Fibroblast of skin of scalp (primary cell): Measurements from ENCODE around the gene GOLGA6L25. TPM values are rescaled to one million over a fixed set of nuclear protein-coding genes. Genes with fewer than 3 reads are reported as not detected.
"Not testable (repeated sequence)": the region's sequence is repeated elsewhere in the genome, so short reads cannot be mapped to it uniquely, and the experiment has no call there.

Experiments used
- DNase-seq: peaks from one replicate; pipeline ENCODE4 v3.0.0-alpha.2; 2013
- polyA plus RNA-seq, 2 experiments: library from polyadenylated mRNA; unstranded; fragments of 120-200 nt; gene quantifications; one replicate each; pipeline ENCODE4 v1.2.1, GENCODE V29; 2013; ENCODE audit not compliant: insufficient read length in 2 of 2

Gene GOLGA6L25, protein sequence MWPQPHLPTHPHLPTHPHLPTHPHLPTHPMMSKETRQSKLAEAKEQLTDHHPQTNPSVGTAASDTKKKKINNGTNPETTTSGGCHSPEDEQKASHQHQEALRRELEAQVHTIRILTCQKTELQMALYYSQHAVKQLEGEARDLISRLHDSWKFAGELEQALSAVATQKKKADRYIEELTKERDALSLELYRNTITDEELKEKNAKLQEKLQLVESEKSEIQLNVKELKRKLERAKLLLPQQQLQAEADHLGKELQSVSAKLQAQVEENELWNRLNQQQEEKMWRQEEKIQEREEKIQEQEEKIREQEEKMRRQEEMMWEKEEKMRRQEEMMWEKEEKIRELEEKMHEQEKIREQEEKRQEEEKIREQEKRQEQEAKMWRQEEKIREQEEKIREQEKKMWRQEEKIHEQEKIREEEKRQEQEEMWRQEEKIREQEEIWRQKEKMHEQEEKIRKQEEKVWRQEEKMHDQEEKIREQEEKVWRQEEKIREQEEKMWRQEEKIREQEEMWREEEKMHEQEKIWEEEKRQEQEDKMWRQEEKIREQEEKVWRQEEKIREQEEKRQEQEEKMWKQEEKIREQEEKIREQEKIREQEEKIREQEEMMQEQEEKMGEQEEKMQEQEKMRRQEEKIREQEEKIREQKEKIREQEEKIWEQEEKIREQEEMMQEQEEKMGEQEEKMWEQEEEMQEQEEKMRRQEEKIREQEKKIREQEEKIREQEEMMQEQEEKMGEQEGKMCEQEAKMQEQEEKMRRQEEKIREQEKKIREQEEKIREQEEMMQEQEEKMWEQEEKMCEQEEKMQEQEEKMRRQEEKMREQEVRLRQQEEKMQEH
- polyA plus RNA-seq (2013, experiment 1 of 2; ENCODE audit: insufficient read length), result not detected
- not detected for polyA plus RNA-seq (2013, experiment 2 of 2; ENCODE audit: insufficient read length)

DNA sequence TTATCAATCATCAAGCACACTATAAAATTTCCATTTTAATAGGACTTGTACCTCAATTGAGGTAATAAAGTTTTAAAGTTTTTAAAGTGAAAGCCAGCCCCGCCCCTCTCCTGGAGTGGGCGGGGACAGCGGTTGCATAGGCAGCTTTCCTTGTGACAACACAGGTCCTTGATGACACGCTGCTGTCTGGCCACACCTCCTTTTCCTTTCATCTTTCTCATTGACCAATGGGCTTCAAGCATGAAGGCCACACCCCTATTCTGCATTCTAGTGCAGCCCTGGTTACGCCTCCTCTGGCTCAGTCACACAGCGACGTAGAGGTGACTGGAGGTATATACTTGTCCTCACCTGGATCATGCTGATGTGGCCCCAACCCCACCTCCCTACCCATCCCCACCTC is at the start of gene GOLGA6L25:
GOLGA6L25 (plus strand) TSS at position 301 of the 400 bp plus-strand sequence; CDS start at position 362, 61 bp downstream.
- DNase-seq, result not testable (repeated sequence)

DNA sequence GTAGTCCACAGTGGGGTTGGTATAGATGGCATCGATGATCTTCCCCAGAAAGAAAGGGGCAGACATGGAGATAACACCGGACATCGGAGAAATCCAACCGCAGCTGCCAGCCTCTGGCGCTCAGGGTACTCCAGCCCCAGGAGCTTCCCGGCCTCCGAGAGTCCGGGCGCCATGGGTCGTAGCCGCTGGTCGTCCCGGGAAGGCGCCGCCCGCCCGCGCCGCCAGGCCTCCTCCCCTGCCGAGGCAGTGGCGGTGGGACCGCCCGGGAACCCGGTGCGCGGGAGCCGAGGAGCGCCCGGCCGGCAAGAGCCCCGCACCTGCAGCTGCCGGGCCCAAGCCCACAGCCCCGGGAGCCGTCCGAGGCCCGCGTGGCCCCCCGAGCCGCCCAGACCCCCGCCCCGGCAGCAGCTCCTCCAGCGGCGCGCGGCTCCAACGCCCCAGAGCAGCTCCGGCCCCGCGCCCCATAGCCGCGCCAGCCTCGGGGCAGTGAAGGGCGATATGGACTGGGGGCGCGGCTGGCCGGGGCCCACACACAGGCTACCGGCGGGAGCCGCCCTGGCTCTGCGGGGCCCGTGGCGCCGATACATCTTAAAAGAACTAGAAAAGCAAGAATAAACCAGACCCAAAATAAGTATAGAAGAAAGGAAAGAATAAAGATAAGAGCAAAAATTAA is 45.0 kb upstream of the GOLGA6L25 start:
- DNase-seq, result not testable (repeated sequence)

DNA sequence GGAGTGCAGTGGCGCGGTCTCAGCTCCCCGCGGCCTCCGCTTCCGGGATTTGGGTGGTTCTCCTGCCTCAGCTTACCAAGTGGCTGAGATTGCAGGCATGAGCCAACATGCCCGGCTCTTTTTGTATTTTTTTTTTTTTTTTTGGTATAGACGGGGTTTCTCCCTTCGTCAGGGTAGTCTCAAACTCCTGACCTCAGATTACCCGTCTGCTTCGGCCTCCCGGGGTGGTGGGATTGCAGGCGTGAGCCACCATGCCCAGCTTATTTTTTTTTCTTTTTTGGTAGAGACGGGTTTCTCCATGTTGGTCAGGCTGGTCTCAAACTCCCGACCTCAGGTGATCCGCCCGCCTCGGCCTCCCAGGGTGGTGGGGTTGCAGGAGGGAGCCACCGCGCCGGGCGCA is 39.2 kb upstream of the GOLGA6L25 start:
- DNase-seq, result not testable (repeated sequence)

DNA sequence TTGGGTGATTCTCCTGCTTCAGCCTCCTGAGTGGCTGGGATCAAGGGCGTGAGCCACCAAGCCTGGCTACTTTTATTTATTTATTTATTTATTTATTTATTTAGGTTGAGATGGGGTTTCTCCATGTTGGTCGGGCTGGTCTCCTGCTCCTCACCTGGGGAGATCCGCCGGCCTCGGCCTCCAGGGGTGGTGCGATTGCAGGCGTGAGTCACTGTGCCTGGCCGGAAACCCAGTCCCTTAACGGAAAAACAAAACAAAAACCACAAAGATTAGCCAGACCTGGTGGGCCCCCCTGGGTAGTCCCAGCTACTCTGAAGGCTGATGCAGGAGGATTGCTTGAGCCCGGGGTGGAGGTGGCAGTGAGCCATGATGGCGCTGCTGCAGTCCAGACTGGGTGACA is 38.2 kb upstream of the GOLGA6L25 start:
- DNase-seq, result not testable (repeated sequence)

DNA sequence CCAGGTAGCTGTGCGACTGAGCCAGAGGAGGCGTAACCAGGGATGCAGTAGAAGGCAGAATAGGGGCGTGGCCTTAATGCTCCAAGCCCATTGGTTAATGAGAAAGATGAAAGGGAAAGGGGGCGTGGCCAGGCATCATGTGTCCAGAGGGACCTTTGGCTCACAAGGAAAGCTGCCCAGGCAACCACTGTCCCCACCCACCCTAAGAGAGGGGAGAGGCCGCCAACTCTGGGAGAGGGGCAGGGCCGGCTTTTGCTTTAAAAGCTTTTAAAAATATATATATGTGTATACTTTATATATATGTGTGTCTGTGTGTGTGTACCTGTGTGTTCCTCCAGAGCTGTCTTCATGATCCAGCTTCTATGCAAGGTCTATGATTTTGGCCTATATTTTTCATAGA is 20.4 kb upstream of the GOLGA6L25 start, which contains the start of gene GOLGA8G:
GOLGA8G (minus strand) TSS at position 18 of the 400 bp plus-strand sequence. CDS start 62 bp downstream, outside the sequence.
- not testable (repeated sequence) for DNase-seq

DNA sequence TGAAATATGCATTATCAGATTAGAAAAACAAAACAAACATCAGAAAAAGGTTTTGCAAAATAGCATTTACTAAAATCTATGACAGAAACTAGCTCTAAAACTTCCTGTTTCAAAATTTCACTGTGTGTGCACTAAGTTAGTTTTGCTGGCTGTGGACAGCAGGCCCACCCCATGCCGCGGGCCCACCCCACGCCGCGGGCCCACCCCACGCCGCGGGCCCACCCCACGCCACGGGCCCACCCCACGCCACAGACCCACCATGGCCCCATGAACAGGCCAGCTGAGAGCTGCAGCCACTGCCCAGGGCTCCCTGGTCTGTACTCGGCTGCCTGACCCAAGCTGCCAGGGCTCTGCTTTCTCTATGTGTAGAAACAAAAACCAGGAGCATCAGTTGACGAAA is 20.0 kb downstream of the GOLGA6L25 start:
- DNase-seq, result not testable (repeated sequence)

DNA sequence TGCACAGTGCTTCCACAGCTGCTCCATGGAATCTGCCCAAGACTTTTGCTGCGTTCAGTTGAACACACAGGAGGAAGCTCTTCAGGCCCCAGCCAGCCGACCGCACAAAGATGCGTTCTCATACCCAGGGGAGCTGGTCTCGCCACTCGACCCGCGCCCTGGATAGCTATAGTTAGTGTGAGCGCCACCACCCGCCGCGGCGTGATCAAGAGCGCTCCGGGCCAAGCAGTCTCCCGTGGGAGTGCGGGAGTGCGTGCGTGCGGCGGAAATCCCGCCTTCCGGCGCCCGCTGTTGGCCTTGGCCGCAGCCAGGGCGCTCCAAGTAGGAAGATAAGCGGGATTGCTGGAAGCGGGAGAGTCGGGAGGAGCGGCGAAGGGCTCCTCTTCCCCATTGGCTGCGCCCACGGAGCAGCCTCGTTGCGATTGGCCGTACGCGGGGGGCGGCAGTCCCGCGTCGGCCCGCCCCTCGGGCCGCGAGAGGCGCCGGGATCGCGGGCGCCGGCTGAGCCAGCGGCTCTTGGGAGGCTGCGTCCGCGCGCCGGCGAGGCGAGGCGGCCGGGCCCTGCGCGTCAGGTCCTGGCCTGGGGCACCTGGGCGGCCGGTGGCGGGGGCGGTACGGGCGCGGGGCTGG is 35.7 kb downstream of the GOLGA6L25 start:
- DNase-seq, result not testable (repeated sequence)

DNA sequence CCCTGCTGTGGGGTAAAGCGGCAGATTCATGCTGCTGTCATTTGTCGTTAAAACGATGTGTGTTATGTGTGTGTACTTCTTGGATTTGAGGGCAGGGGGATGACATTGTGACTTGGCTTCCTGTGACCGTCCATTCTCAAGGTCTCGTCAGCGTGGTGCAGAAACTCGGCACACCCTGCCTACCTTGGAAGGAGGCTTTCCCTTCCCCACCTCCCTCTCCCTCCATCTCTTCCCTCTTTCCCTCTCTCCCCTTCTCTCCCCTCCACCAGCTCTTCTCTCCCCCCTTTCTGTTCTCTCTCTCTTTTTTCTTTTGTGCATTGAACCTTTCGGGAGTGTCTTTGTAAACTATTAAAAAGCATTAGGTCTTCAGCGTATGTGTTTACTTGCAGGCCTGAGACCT is 36.4 kb downstream of the GOLGA6L25 start:
- not testable (repeated sequence) for DNase-seq

DNA sequence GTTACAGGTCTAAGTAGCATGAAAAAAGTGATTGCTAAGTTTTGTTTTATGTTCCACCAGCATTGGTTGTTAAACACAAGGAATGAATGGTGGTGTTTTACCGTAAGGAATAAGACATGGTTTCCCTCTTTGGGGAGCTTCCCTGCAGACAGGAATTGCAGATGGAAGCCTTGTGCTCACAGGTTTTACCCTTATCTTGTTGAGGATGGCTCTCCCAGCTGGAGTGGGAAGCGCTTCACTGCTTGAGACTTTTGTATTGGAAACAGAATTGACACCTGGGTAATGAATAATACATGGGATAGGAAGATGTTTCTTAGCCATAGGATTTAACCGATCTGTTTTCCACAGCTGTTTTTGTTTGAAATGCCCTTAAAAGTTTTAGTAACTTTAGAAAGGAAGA is 39.0 kb downstream of the GOLGA6L25 start:
- DNase-seq, result not testable (repeated sequence)

DNA sequence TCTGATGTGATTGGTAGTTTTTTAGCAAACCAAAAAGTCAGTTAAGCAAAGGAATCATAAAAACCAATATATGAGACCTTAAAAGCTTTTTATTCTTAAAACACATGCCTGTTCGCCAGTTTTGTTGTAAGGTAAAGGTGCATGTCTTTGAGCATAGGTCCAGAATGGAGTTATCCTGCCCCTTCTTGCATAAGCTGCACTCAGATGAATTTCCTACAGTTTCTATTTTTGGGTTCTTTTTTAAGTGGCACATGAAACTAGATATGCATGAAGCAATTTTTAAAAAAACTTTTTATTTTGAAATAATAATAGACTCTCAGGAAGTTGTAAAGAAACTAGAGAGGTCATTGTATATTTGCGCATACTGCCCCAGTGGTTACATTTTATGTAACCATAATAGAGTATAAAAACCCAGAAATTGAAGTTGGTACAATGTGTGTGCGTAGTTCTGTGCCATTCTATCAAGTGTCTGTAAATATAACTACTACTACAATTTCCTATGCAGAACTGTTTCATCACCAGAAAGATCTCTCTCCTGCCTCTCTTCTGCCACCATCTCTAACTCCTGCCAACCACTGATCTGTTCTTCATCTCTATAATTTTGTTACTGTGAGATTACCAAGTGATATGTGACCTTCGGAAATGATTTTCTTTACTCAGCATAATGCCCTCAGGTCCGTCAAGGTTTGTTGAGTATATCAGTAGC is 40.2 kb downstream of the GOLGA6L25 start:
- DNase-seq, result not testable (repeated sequence)

DNA sequence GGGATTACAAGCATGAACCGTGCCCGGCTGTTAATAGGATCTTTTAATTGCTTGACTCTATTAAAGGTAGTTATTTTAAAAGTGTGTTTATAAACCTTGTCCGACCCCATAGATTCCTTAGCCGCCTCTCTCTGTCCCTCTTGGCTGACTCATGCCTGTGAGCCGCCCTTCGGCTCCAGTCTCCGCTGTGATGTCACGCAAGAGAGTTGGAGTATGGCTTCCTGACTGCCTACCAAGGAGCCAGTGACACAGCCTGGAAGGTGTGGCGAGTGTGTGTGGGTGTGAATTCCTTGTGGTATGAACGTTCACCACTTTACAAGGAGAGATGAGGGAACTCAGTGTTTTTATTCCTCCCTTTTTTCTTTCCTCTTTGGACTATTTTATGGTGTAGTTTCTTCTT is 44.1 kb downstream of the GOLGA6L25 start:
- DNase-seq, result not testable (repeated sequence)

DNA sequence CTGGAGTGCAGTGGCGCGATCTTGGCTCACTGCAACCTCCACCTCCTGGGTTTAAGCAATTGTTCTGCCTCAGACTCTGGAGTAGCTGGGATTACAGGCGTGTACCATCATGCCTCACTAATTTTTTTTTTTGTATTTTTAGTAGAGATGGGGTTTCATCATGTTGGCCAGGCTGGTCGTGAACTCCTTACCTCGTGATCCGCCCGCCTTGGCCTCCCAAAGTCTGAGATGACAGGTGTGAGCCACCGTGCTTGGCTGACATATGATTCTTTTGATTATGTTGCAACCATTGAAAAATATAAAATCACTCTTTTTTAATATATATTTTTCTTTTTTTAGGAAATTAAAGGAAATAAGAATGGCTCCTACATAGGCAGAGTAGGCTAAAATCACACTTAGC is 44.8 kb downstream of the GOLGA6L25 start:
- DNase-seq, result not testable (repeated sequence)

DNA sequence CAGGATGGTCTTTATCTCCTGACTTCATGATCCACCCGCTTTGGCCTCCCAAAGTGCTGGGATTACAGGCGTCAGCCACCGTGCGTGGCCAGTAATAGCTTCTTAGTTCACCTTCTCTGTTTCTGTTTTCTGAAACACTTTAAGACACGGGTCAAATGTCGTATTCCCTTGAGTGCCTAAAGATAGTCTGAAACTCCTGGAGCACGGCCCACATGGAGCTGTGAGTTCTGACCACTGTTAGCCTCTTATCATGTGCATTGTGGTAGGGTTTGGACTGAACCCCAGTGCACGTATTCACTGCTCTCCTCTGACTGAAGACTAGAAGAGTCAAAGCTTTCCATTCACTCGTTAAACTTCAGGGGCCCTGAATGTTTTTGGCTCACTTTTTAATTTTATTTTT is 48.8 kb downstream of the GOLGA6L25 start:
- not testable (repeated sequence) for DNase-seq
